Lower leg skin (tissue), 4 donors: ENCODE results near the gene CADM1. TPM values are rescaled to one million over a fixed set of nuclear protein-coding genes. Genes with fewer than 3 reads are reported as not detected.

ENCODE experiments used
- DNase-seq, 2 donors: peaks; one replicate each; pipeline ENCODE4 v3.0.0-alpha.2; 2019; ENCODE audit warnings: low spot score in 2 of 2
- H3K4me3 ChIP-seq: fragments of 200-600 bp; sonication (generic); 2 replicates; pipeline ENCODE4 v1.5.1; 2017; ENCODE audit warnings: mild to moderate bottlenecking, low read depth; ENCODE audit not compliant: poor library complexity, severe bottlenecking
- CTCF ChIP-seq, 3 donors: fragments of 450-650 bp; IDR thresholded peaks; one replicate each; pipeline ENCODE4 v1.5.1; 2016; ENCODE audit warnings: antibody characterized with exemption in 3 of 3, mild to moderate bottlenecking in 3 of 3, moderate library complexity in 2 of 3
- POLR2A ChIP-seq, 2 donors: fragments of 450-650 bp; IDR thresholded peaks; one replicate each; pipeline ENCODE4 v1.6.1; 2016 to 2017; ENCODE audit warnings: antibody characterized with exemption in 2 of 2, mild to moderate bottlenecking in 1 of 2, moderate library complexity in 1 of 2
- WGBS, 2 donors: methylation state at CpG; one replicate each; pipeline ENCODE4 v1.1.5; 2018; 5-methylcytosine and 5-hydroxymethylcytosine counted together
- intact Hi-C: fragments of 100-400 bp; cut with DNase I; formaldehyde crosslinking; loops from one replicate; pipeline ENCODE4 v1.15.0; 2023; ENCODE audit warnings: low total_unique reads
- total RNA-seq, 4 donors: library from RNA; depleted of rRNA; stranded (reverse); fragments of >200 nt; gene quantifications; one replicate each; pipeline ENCODE4 v1.1.0, GENCODE V29; 2016

Gene CADM1
- total RNA-seq, 4 donors from 2014 or later: 9.4 to 21.4 (median 11.8) TPM

GRCh38 chr11:115423728-115424459 lies 80.3 kb downstream of the CADM1 start:
- intact Hi-C loops: no loop called here
- no peak overlapping the region for H3K4me3 ChIP-seq
- no peak for DNase-seq
- no peak for TF ChIP-seq POLR2A (IDR thresholded peaks at IDR 0.05)
- no peak for TF ChIP-seq CTCF (IDR thresholded peaks at IDR 0.05)
- 67 to 71% methylated on average over 7 of the region's 7 CpGs for WGBS, 2 donors

DNA sequence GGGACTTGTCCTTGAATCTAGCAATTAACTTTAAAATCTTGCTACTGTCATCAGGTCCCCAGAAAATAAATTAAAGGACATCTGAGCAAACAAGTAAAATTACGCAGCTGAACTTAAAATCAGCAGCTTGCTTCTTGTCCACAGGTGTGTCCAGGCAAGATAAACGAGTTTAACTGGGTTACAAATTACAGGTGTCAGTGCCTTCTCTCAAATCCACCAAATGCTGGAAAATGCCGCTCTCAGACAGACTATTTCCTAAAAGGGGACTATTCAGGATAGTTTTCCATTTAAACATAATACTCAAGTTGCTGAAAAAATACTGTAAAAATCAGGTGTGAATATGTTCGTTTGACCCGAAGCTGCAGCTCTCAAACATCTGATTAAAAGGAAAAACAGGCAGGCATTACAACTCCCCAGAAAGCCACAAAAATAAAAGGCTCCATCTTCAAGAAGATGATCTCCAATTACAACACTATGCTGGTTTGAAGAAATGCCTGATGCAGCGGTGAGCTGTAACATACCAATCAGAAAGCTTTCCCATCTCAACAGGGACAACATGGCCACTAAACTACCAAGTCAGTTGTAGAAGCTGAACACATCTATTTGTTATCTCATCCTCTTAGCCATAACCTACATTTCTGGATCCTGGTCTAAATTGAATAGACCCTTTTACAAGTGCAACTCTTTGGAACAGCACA lies 82.1 kb downstream of the CADM1 start:
- no peak for DNase-seq
- intact Hi-C loops: no loop called here
- no peak for TF ChIP-seq POLR2A (IDR thresholded peaks at IDR 0.05)
- TF ChIP-seq CTCF (IDR thresholded peaks at IDR 0.05): no peak
- 60 to 65% methylated on average over 6 of the region's 6 CpGs for WGBS, 2 donors
- no peak overlapping the region for H3K4me3 ChIP-seq

DNA sequence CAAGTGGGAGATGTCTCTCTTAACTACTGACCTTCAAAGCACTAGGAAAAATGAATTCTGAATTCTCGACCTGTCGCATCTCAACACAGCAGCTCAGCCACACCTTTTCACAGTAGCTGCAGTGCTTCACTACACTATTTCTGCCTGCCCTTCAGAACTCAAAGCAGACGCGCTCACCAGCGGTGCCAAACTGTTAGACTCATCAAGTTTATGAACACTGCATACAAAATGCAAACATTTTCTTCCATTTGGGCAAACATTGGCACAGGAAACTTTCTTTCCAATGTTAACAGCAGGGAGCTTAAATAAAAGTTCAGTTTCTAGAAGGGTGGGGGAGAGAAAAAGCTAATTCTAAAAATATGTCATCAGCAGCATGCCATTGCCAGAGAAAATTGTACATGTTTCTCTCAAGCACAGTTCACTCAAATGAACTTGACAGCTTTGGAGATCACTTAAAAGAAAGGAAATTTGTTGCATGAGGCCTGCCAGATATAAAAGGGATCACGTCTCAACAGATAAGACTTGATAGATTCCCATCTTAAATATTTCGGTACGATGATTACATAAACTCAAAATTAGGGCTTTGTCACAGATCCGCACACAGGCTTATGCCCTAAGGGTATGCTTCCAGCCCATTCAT lies 82.7 kb downstream of the CADM1 start:
- TF ChIP-seq POLR2A (IDR thresholded peaks at IDR 0.05) (no peak), CTCF (IDR thresholded peaks at IDR 0.05) (no peak)
- 45 to 49% methylated on average over 9 of the region's 9 CpGs for WGBS, 2 donors
- DNase-seq: no peak
- no peak overlapping the region for H3K4me3 ChIP-seq
- intact Hi-C loops: no loop called here

- WGBS, 2 donors: 66% methylated on average over 5 of the region's 5 CpGs
- TF ChIP-seq CTCF (IDR thresholded peaks at IDR 0.05): no peak
- TF ChIP-seq POLR2A (IDR thresholded peaks at IDR 0.05): no peak
- no peak for DNase-seq
- intact Hi-C loops: no loop called here
- no peak overlapping the region for H3K4me3 ChIP-seq
Observed at GRCh38 chr11:115420505-115420904, 83.7 kb downstream of the CADM1 start.

- 73 to 91% methylated on average over 1 of the region's 1 CpG for WGBS, 2 donors
- TF ChIP-seq CTCF (IDR thresholded peaks at IDR 0.05) (no peak), POLR2A (IDR thresholded peaks at IDR 0.05) (no peak)
- no peak for DNase-seq
- no peak overlapping the region for H3K4me3 ChIP-seq
- intact Hi-C loops: no loop called here
Observed at GRCh38 chr11:115418626-115419025, 85.6 kb downstream of the CADM1 start.
